Stimulated activated CD8-positive, alpha-beta memory T cell treated with anti-CD3 and anti-CD28 coated beads, Interleukin-7, amount 100 ng/mL, for 4 hours (primary cell): Measurements from ENCODE around the gene CPT1A.

ENCODE experiments used
- DNase-seq, 2 donors: peaks; one replicate each; pipeline ENCODE4 v3.0.0-alpha.2; 2020; ENCODE audit warnings: low read depth in 2 of 2

CPT1A gene

DNA sequence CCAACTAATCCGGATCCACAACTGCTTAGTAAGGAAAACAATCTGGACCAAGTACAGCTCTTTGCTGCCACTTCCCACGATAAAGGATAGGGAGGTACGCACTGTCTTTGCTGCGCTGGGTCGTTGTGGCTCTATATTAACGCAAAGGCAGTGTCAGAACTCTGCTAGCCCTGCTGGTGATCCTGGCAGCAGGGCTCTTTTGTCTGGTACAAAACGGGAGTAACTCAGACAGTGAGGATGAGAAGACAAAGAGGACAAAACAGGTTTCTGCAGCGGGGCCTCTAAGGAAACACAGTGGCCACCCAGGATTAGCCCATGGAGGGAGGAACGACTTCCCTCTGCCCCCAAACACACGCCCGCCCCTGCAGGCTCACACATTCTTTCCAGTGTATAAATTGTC is 131.3 kb downstream of the CPT1A start:
- DNase-seq = no peak

DNA sequence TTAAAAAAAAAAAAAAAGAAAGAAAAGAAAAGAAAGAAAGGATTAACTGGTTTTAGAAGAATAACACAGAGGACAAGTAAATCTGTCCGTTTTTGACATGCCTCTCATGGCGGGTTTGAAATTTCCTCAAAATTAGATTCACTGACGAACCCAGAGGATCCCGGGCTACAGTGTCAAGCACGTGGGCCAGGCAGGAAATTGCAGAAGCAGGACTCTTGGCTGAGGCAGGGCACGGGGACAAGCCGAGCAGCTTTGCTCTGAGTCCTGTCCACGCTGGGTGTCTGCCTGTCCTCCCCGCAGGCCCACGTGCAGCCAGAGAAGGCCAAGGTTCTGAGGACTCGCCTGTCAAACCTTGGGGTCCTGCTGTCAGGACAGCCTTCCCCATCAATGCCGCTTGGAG is 132.7 kb downstream of the CPT1A start:
- no peak for DNase-seq

GRCh38 chr11:68707527-68707926 is 134.2 kb downstream of the CPT1A start:
- no peak for DNase-seq

DNA sequence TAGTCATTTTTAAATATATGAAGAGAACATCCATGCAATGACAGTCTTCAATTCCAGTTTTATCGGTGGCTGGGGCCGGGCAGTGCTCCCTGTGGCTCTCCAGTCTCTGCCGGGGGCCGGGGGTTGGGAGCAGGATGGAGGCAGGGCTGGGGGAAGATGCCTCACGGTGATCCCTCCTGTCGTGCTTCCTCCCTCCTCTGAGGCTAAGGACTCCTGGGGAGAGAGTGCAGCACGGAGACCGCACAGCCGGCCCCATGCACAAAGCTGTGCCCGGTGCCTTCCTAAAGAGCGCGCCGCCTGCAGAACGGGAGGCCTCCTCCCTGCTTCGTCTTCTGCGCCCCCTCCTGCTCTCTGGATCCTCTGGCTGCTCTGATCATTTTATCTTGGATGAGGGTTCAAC is 136.8 kb downstream of the CPT1A start:
- no peak for DNase-seq
